Measurements from ENCODE around the gene MAPKBP1.

- no peak for TF ChIP-seq CTCF (IDR thresholded peaks at IDR 0.05)
- no peak for TF ChIP-seq POLR2A (IDR thresholded peaks at IDR 0.05)
Observed at GRCh38 chr15:41780266-41780665, 6.0 kb downstream of the MAPKBP1 start.
